BE2C (cell line): ENCODE results near the gene NUDT7.
A peak's percentile ranks its signal among the peaks of the same experiment; 100 is the strongest.

Experiments
- DNase-seq: peaks from one replicate; pipeline ENCODE4 v3.0.0-alpha.2; 2020
- H3K27me3 ChIP-seq: fragments of 250-450 bp; sonication (Bioruptor Pico); 2 replicates; pipeline ENCODE4 v1.5.1; 2020; ENCODE audit warnings: mild to moderate bottlenecking
- H3K36me3 ChIP-seq: fragments of 250-450 bp; sonication (Bioruptor Pico); 2 replicates; pipeline ENCODE4 v1.5.1; 2020; ENCODE audit warnings: mild to moderate bottlenecking
- H3K4me1 ChIP-seq: fragments of 250-450 bp; sonication (Bioruptor Pico); 2 replicates; pipeline ENCODE4 v1.5.1; 2020
- H3K4me3 ChIP-seq: 2 replicates; pipeline ENCODE4 v1.5.1; 2011; ENCODE audit warnings: low read depth, low read length
- H3K9me3 ChIP-seq: fragments of 250-450 bp; sonication (Bioruptor Pico); 2 replicates; pipeline ENCODE4 v1.5.1; 2020
- CTCF ChIP-seq: IDR thresholded peaks from 2 replicates; pipeline ENCODE4 v1.5.1; 2012; ENCODE audit warnings: mild to moderate bottlenecking, low read depth, low read length

Gene NUDT7

DNA sequence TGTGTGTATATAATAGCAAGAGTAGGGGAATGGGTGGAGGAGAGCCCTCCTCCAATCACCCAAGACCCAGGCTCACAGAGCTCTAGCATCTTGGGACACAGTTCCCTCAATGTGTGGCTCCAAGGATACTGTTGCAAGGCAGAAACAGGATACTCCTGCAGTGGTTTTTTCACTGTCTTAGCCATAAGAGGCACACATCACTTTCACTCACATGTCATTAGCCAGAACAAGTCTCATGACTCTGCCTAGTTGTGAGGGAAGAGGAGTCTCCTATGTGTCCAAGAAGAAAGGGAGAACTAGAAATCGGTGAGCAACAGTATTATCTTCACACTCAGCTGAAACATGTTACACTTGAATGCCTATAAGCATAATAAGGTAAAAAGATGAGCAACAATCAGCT, 11.1 kb upstream of the NUDT7 start:
- no peaks in the 10 kb centered on the region for H3K4me1 ChIP-seq
- no peak overlapping the region for H3K4me3 ChIP-seq
- H3K36me3 ChIP-seq, result no peaks in the 10 kb centered on the region
- DNase-seq, result no peak
- H3K27me3 ChIP-seq, result no peaks in the 10 kb centered on the region
- no peaks in the 10 kb centered on the region for H3K9me3 ChIP-seq
- no peak for TF ChIP-seq CTCF

DNA sequence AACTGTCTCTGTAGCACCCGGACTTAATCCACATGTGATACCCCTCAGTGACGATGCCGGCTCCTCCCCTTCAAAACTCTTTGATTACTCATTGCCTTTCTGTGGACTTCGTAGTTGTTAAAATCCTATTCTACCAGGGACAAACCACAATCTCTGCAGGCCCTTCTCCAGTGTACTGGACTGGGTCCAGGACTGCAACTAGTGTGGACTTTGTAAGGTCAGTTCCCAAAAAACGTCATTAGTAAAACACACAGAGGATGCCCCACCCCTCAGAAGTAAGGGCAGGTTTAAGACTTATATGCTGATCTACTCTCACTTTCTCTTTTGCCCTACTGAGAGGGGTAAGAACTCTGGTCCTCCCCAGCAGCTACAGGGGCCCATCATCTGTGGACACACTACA, 10.5 kb upstream of the NUDT7 start:
- no peak for DNase-seq
- no peaks in the 10 kb centered on the region for H3K4me1 ChIP-seq
- no peak for TF ChIP-seq CTCF
- no peaks in the 10 kb centered on the region for H3K36me3 ChIP-seq
- H3K4me3 ChIP-seq, result no peak overlapping the region
- no peaks in the 10 kb centered on the region for H3K9me3 ChIP-seq
- H3K27me3 ChIP-seq, result no peaks in the 10 kb centered on the region

GRCh38 chr16:77715145-77715544, 7.2 kb upstream of the NUDT7 start:
- Histone ChIP-seq H3K4me3 (no peak overlapping the region), H3K4me1 (no peaks in the 10 kb centered on the region), H3K27me3 (no peaks in the 10 kb centered on the region), H3K36me3 (no peaks in the 10 kb centered on the region), H3K9me3 (no peaks in the 10 kb centered on the region)
- TF ChIP-seq CTCF, result no peak
- no peak for DNase-seq

DNA sequence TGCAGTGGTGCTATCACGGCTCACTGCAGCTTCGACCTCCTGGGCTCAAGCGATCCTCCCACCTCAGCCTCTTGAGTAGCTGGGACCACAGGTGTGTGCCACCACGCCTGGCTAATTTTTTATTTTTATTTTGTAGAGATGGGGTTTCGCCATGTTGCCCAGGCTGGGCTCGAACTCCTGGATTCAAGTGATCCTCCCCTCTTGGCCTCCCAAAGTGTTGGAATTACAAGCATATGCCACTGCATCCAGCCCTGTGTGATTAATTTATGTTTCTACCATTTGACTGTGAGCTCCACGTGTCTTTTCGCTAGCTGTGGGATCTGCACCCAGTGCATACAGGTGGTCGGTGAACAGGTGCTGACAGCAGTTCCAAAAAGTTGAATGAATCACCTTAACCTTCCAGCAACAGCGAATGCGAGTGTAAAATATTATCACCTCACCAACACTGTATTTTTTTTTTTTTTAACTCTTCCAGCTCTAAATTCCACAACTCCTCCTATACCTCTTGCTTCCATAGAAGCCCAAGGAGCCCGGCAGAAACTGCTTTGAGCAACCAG, 484 bp upstream of the NUDT7 start:
- H3K36me3 ChIP-seq, result no peaks in the 10 kb centered on the region
- TF ChIP-seq CTCF, result no peak

DNA sequence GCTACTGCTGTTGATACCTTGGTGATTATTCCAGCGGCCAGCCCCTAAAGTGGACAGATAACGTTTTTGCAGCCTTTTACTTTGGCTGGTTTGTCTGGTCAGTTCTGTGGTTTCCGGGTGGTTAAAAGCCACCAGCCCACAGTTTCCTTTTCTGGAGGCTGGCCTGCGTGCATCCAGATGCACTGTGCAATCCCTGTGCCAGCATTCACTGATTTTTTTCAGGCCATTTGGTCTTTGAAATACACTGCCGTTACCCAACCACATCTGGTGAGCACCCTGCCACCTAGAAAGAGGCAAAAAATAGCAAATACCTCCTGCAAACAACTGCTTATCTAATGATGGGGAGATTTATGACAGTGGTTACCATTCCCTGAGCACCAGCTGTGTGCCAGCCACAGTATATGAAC, 797 bp downstream of the NUDT7 start:
- H3K27me3 ChIP-seq, result no peaks in the 10 kb centered on the region
- no peaks in the 10 kb centered on the region for H3K4me1 ChIP-seq
- H3K9me3 ChIP-seq, result no peaks in the 10 kb centered on the region
- TF ChIP-seq CTCF, result no peak
- H3K36me3 ChIP-seq, result no peaks in the 10 kb centered on the region
- H3K4me3 ChIP-seq, result peak overlapping the region; percentile 88
- DNase-seq, result no peak

More for the DNA sequence above, 484 bp upstream of the NUDT7 start:
- Histone ChIP-seq H3K9me3 (no peaks in the 10 kb centered on the region), H3K27me3 (no peaks in the 10 kb centered on the region), H3K4me1 (no peaks in the 10 kb centered on the region), H3K4me3 (peak overlapping the region; percentile 37)
- DNase-seq, result no peak

- H3K4me3 ChIP-seq, result no peak overlapping the region
- TF ChIP-seq CTCF, result no peak
- DNase-seq, result no peak
Measured at GRCh38 chr16:77724174-77724573, 1.9 kb downstream of the NUDT7 start.

More at GRCh38 chr16:77724174-77724573, 1.9 kb downstream of the NUDT7 start:
- no peaks in the 10 kb centered on the region for H3K27me3 ChIP-seq
- no peaks in the 10 kb centered on the region for H3K36me3 ChIP-seq
- H3K4me1 ChIP-seq, result no peaks in the 10 kb centered on the region
- no peaks in the 10 kb centered on the region for H3K9me3 ChIP-seq
